DMS 273 (cell line): ENCODE results near the gene PDIA2.
"Not testable (repeated sequence)": the region's sequence is repeated elsewhere in the genome, so short reads cannot be mapped to it uniquely, and the experiment has no call there.

Experiments
- DNase-seq: peaks from one replicate; lab custom pipeline; 2025; ENCODE audit not compliant: unreplicated experiment; lab: John Stamatoyannopoulos, UW

Gene PDIA2, protein sequence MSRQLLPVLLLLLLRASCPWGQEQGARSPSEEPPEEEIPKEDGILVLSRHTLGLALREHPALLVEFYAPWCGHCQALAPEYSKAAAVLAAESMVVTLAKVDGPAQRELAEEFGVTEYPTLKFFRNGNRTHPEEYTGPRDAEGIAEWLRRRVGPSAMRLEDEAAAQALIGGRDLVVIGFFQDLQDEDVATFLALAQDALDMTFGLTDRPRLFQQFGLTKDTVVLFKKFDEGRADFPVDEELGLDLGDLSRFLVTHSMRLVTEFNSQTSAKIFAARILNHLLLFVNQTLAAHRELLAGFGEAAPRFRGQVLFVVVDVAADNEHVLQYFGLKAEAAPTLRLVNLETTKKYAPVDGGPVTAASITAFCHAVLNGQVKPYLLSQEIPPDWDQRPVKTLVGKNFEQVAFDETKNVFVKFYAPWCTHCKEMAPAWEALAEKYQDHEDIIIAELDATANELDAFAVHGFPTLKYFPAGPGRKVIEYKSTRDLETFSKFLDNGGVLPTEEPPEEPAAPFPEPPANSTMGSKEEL

DNA sequence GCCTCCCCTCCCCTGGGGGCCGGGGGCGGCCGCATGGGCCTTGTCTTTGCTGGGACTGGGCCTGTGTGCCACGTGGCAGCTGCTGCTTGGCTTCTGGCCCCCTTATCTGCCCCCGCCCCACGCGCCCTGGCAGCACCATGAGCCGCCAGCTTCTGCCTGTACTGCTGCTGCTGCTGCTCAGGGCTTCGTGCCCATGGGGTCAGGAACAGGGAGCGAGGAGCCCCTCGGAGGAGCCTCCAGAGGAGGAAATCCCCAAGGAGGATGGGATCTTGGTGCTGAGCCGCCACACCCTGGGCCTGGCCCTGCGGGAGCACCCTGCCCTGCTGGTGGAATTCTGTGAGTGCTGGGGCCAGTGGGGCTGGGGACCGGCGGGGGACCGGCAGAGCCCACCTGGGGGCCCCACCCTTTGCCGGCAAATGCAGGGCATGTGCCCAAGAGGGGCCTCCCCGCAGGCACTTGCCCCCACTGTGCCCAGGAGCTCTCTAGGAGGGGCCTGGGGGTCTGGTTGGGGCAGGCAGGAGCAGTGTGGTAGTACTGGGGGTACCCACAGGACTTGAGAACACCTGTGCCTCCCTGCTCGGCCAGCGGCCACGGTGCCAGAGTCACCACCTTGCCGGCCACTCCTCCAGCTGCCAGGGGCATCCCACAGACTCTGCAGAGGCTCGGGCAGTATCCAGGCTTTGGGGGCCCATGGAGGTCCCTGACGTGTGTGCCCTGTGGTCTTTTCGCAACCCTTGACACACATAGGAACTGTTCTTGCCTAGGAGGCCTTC lies at the start of gene PDIA2:
Gene PDIA2 (plus strand): TSS at position 132 of the 773 bp plus-strand sequence. CDS start 6 bp downstream, at position 138.
- peak; percentile 50 for DNase-seq

DNA sequence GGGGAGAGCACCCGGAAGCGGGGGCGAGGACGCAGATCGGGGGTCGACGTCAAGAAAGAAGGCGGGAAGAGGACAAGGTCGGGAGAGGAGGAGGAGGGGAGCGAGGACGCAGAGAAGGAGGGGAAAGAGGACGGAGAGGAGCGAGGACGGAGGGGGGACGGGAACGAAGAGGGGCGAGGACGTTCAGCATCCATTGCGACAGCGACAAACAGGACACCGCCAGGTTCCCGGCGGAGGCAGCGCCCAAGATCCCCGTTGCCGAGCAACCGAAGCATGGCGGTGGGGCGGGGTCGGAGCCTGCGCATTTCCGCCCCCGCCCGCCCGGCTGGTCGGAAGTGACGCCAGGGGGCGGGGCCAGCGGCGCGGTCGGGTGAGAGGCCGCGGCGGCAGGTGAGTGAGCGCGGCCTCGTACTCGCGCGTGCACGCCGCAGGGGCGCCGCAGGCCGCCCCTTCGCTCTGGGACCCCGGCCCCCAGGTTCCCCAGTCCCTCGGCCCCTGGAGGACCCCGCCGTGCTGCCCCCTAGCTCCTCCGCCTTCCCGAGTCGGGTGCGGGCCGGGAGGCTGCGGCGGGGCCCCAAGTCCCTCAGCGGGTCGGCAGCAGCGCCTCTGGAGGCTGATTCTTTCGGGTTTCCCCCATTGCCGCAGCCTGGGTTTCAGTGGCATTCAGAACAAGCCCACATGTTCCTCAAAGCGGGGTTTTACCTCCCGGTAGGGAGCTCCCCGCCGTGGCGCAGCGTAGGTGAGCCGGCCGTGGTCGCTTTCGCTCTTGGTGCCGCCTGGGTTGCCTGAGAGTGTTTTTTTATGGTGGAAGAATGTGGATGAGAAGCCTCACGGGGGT lies 48.3 kb upstream of the PDIA2 start, which contains the start of gene FAM234A:
Gene FAM234A (plus strand): TSS at position 354 of the 838 bp plus-strand sequence. CDS start 19,593 bp downstream, outside the sequence.
- DNase-seq = peak; percentile 99

DNA sequence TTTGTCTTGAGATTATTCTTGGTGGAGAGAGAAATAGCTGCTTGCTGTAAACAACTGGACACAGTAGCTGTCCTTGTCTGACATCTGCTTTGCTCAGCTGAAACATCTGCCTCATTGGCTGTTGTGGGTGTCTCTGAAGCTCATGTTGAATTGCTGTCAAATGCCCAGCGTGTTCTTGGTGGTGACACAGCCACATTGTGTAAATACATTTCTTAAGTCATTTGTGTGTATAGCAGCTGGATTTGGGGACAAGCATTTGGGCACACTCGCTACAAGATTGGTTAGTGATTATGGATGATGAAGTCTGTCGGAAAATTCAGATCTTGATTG lies 43.1 kb upstream of the PDIA2 start:
- no peak for DNase-seq

DNA sequence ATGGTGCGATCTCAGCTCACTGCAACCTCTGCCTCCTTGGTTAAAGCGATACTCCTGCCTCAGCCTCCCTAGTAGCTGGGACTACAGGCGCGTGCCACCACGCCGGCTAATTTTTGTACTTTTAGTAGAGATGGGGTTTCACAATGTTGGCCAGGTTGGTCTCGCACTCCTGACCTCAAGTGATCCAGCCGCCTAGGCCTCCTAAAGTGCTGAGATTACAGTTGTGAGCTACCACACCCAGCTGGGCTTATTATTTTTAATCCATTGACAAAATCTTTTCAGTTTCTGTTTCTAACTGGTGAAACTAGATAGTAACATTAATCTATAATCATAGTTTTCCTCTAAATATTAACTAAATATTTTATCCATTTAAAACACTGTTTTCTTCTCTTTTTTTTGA lies 42.4 kb upstream of the PDIA2 start:
- no peak for DNase-seq

DNA sequence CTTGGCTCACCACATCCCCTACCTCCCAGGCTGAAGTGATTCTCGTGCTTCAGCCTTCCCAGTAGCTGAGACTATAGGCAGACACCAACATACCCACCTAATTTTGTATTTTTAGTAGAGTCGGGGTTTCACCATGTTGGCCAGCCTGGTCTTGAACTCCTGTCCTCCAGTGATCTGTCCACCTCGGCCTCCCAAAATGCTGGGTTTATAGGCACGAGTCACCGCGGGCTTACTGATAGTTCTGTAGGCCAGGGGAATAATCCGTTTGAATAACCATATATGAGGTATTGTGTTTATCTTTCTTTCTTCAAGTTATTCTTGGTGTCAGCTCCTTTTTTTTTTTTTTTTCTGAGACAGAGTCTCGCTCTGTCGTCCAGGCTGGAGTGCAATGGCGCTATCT lies 40.7 kb upstream of the PDIA2 start:
- DNase-seq = no peak

DNA sequence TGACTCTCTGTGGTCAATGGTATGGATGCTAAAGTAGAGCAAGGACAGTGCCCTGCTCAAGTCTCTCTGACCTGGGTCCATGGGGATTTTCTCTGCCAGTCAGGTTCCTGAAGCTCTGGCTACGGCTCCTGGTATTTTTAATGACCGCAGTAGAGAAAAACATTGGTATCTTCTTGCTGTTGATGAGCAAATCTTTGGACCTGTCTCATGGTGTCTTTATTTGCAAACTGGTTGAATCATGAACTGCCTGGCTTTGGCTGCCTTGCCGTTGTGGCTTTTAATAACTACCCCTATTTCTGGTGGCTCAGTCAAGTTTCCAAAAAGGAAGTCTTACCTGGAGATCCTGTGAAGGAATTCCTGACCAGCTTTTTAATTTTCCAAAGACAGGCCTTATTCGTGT lies 39.6 kb upstream of the PDIA2 start:
- DNase-seq = no peak

DNA sequence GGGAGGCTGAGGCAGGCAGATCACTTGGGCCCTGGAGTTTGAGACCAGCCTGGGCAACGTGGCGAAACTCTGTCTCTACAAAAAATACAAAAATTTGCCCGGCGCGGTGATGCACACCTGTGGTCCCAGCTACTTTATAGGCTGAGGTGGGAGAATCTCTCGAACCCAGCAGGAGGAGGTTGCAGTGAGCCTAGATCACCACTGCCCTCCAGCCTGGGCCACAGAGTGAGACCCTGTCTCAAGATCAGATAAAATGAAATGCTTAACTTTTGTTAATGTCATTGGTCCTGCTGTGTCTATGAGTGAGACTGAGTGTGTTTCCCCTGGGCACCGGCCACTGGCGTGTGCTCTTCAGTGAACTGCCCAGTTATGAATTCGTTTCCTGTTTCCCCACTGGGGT lies 37.9 kb upstream of the PDIA2 start:
- no peak for DNase-seq

DNA sequence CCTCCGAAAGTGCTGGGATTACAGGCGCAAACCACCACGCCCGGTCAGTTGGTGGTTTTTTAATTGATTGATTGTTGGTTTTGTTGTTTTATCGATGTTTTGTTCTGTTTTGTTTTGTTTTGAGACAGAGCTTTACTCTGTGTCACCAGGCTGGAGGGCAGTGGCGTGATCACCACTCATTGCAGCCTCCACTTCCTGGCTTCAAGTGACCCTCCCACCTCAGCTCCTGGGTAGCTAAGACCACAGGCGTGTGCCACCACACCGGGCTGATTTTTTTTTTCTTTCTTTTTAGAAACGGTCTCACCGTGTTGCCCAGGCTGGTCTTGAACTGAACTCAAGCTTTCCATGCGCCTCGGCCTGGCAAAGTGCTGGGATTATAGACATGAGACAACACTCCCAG lies 35.9 kb upstream of the PDIA2 start:
- no peak for DNase-seq

DNA sequence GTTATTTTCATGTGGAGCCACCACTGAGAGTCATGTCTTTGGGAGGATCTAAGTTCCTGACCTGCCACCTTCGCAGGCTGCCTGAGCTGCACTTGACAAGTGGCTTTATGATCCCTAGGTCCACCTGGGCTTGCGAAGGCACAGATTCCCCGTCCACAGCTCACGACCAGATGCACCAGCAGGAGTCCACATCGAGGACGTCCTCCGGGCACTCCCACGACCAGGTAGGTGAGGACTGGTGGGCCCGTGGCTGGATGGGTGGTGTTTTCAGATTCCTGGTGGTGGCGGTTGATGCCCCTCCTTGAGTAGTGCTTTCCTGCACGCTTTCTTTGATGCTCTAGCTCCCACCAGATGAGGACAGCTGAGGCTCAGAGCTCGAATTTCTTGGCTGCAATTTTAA lies 33.5 kb upstream of the PDIA2 start:
- no peak for DNase-seq

DNA sequence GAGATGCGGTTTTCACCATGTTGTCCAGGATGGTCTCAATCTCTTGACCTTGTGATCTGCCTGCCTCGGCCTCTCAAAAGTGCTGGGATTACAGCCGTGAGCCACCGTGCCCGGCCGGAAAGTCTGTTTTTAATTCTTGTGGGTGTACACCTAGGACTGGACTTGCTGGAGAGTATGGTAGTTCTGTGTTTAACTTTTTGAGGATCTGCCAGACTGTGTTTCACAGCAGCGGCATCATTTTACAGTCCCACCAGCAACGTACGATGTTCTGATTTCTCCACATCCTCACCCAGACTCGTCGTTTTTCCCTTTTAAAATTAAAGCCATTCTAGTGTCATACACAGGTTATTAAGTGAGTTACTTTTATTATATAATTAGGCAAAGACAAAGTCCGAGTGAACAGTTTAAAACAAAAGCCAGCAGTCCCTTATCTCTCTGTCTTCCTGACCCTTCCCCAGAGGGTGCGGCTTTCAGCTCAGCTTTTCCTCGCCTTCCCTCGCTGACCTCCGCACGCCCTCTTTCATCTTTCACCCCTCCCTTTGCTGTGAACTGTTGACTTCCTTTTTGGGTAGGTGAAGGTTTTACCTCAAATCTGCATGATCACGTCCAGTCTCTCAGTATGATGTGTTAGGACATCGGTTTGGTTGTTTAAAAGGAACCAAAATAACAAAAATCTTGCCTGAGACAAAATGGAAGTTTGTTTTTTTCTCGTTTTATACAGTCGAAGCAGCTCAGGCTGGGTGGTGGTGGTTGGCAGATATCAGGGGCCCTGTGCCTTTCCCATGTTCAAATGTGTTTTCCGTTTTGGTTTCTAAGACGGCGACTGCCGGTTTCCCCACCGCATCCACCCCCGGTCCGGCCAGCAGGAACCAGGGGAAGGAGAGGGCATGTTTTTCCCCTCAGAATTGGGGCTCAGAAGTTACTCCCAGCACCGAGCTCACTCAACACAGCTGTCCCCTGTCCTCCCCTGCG lies 30.3 kb upstream of the PDIA2 start:
- no peak for DNase-seq

DNA sequence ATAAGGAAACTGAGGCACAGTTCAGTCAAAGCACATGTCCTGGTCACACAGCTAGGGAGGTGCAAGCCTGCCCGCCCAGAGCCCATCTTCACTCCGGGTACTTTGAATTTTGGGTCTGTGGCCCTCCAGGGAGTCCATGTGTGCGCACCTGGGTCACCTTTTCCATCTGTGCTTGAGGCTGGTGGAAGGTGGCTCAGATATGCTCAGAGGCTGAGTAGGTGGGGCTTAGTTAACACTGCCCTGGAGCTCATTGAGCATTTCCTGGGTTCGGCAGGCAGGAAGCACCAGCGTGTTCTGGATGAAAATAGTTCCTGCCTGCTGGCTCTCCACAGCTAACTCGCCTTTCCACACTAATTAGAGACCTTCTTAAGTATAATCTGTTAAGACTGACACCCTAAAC lies 29.1 kb upstream of the PDIA2 start:
- no peak for DNase-seq

DNA sequence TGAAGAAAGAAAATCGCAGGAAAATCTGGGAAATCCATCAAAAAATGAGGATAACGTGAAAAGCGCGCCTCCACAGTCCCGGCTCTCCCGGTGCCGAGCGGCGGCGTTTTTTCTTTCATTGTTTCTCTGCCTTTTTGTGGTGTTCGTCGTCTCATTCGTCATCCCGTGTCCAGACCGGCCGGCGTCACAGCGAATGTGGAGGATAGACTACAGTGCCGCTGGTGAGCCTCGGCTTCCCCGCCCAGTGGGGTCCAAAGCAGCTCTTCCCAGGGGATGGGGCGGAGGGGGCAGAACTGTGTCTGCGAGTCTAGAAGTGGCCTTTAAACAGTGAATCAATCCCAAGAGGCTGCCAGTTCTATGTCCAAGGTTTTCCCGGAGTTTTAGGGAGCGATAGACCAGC lies 28.5 kb upstream of the PDIA2 start:
- DNase-seq = no peak

DNA sequence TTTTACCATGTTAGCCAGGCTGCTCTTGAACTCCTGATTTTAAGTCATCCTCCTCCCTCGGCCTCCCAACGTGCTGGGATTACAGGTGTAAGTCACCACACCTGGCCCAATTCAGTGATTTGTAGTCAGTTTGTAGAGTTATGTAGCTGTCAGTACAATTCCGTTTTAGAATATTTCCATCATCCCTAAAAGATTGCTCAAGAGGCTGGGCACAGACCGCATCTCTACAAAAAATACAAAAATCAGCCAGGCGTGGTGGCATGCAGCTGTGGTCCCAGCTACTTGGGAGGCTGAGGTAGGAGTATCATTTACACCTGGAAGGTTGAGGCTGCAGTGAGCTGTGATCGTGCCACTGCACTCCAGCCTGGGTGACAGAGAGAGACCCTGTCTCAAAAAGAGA lies 27.8 kb upstream of the PDIA2 start:
- DNase-seq = no peak

DNA sequence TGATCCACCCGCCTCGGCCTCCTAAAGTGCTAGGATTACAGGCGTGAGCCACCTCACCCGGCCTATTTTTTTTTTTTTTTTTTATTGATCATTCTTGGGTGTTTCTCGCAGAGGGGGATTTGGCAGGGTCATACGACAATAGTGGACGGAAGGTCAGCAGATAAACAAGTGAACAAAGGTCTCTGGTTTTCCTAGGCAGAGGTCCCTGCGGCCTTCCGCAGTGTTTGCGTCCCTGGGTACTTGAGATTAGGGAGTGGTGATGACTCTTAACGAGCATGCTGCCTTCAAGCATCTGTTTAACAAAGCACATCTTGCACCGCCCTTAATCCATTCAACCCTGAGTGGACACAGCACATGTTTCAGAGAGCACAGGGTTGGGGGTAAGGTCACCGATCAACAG lies 24.9 kb upstream of the PDIA2 start:
- not testable (repeated sequence) for DNase-seq

DNA sequence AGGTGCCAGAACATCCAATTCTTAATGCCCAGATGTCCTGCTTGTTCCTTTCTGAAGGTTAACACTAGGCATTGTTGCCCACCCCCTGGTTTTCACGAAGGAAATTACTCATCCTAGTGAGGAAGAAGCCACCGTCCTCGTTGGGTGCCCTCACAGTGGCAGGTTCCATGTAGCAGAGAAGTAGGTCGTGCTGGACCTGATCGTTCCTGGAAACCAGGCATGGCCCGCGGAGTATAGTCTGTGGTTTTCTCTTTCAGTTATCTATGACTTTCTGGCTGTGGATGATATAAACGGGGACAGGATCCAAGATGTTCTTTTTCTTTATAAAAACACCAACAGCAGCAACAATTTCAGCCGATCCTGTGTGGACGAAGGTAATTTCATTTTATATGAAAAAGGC lies 23.7 kb upstream of the PDIA2 start:
- no peak for DNase-seq

DNA sequence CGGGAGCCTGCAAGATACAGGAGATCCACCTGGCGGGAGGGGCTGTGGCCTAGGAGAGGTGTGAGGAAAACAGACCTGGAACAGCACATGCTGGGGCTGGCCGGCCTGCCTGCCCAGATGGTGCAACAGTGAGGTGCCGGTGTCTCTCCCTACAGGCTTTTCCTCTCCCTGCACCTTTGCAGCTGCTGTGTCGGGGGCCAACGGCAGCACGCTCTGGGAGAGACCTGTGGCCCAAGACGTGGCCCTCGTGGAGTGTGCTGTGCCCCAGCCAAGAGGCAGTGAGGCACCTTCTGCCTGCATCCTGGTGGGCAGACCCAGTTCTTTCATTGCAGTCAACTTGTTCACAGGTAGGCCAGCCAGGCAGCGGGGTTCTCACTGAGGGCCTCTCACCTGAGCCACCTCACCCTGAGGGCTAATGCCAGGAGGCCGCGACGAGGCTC lies 23.1 kb upstream of the PDIA2 start:
- DNase-seq = no peak

DNA sequence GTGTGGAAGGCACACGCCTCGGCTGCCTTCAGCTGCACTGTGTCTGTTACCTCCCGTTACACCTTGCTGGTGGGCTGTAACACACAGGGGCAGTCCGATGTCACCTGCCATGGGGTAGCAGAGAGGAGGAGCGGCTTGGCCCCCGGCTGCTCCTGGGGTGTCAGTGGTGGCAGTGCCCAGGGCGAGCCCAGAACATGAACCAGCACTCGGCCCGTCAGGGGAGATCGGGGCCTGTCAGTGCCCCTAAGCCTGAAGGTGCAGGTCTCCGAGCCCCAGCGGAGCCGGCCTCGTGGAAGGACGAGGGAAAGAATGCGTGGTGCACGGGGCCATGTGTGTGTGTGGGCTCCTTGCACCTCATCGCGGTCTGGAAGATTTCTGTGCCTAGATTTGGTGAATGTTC lies 22.6 kb upstream of the PDIA2 start:
- no peak for DNase-seq

DNA sequence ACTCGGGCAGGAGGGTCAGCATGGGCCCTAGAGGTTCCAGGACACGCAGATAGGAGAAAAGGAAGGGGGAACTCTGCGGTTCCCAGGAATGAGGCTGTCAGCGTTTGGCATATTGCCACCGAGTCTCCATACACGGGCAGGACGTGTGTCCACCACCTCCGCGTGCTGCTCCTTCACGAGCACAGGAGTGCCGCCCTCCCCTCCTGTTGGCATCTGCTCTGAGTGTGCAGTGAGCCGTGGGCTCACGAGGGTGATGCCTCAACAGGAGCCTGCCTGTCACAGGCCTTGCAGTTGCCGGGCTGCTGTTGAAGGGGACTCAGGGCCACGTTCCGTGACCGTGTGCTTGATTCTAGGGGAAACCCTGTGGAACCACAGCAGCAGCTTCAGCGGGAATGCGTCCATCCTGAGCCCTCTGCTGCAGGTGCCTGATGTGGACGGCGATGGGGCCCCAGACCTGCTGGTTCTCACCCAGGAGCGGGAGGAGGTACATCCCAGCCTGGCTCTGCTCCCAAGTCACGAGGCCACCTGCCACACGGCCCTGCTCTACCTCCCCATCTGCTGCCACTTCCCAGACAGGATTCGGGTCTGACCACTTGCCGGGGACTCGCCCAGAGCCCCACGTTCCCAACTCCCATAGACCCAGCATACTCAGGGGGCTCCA lies 21.8 kb upstream of the PDIA2 start:
- peak; percentile 77 for DNase-seq

DNA sequence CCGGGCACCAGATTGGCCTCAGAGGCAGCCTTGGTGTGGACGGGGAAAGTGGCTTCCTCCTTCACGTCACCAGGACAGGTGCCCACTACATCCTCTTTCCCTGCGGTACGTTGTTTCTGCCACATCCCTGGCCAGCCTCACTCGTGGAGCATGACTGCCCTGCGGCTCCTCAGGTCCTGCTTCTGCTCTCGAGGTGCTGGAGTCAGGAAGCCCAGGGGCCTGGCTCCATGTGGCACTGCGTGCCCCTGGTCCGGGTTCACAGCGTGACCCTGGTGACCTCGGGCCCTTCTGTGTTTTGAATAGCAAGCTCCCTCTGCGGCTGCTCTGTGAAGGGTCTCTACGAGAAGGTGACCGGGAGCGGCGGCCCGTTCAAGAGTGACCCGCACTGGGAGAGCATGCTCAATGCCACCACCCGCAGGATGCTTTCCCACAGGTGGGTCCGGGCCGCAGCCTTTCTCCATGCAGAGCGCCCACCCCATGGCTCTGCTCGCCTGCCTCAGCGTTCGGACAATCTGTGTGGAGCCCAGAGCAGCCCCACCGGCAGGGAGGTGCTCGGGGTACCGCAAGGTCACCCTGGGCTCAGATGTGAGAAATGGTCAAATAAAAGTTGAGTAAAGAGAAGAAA lies 20.7 kb upstream of the PDIA2 start:
- no peak for DNase-seq
